SU-DHL-6 (cell line): ENCODE measurements around the gene CPLX1.

Experiments used
- CTCF ChIP-seq: fragments of 200-600 bp; sonication (generic); IDR thresholded peaks from one replicate; pipeline ENCODE4 v1.5.1; 2017; ENCODE audit warnings: antibody characterized with exemption, mild to moderate bottlenecking, low read length, moderate library complexity; ENCODE audit not compliant: insufficient read depth, poor library complexity, severe bottlenecking
- EZH2phosphoT487 ChIP-seq: fragments of 200-600 bp; sonication (generic), shearing (Covaris generic); conservative IDR thresholded peaks from 2 replicates; pipeline ENCODE4 v1.6.1; 2018; ENCODE audit warnings: mild to moderate bottlenecking, antibody characterized with exemption, low read length, moderate library complexity, mixed read lengths

- TF ChIP-seq CTCF (no peak), EZH2phosphoT487 (no peak)
Measured at GRCh38 chr4:779555-779954, 46.4 kb downstream of the CPLX1 start.
